Aorta (tissue), 5 donors: ENCODE measurements around the gene GMDS. TPM values are rescaled to one million over a fixed set of nuclear protein-coding genes. Genes with fewer than 3 reads are reported as not detected.

Source experiments
- ATAC-seq: fragments of 200-7000 bp; cut with Tn5 transposase; one replicate; pipeline ENCODE4 v1.9.1; 2022; ENCODE audit warnings: moderate library complexity; ENCODE audit not compliant: low FRiP score
- DNase-seq, 2 donors: peaks; one replicate each; pipeline ENCODE4 v3.0.0-alpha.2; 2020
- H3K27ac ChIP-seq, 2 donors: one replicate each; pipeline ENCODE4 v1.5.1; 2013; ENCODE audit warnings: low read length in 2 of 2, mild to moderate bottlenecking in 2 of 2, moderate library complexity in 2 of 2, control low read depth in 1 of 2, inconsistent platforms in 1 of 2, low read depth in 1 of 2
- H3K27me3 ChIP-seq, 2 donors: one replicate each; pipeline ENCODE4 v1.6.1; 2013; ENCODE audit warnings: control low read depth in 1 of 2, low read length in 1 of 2, mild to moderate bottlenecking in 1 of 2, moderate library complexity in 1 of 2; ENCODE audit not compliant: insufficient read depth in 2 of 2, control insufficient read depth in 1 of 2
- H3K36me3 ChIP-seq, 2 donors: one replicate each; pipeline ENCODE4 v1.6.1; 2013; ENCODE audit warnings: control low read depth in 1 of 2, low read length in 1 of 2, mild to moderate bottlenecking in 1 of 2; ENCODE audit not compliant: insufficient read depth in 2 of 2, control insufficient read depth in 1 of 2
- H3K4me1 ChIP-seq, 2 donors: one replicate each; pipeline ENCODE4 v1.6.1; 2013; ENCODE audit warnings: low read length in 2 of 2, control low read depth in 1 of 2, mild to moderate bottlenecking in 1 of 2, moderate library complexity in 1 of 2; ENCODE audit not compliant: insufficient read depth in 2 of 2, control insufficient read depth in 1 of 2
- H3K4me3 ChIP-seq, 2 donors: one replicate each; pipeline ENCODE4 v1.5.1; 2013; ENCODE audit warnings: low read length in 2 of 2, control low read depth in 1 of 2, mild to moderate bottlenecking in 1 of 2
- H3K9me3 ChIP-seq: one replicate; pipeline ENCODE4 v1.6.1; 2013; ENCODE audit warnings: mild to moderate bottlenecking, low read length; ENCODE audit not compliant: control insufficient read depth
- WGBS, 2 donors: extraction: QIAGEN DNeasy Blood & Tissue Kit; methylation state at CpG; one replicate each; pipeline ENCODE4 v1.1.7; 2013; 5-methylcytosine and 5-hydroxymethylcytosine counted together
- intact Hi-C, 2 donors: fragments of 100-400 bp; cut with DNase I; formaldehyde crosslinking; loops; one replicate each; pipeline versions ENCODE4 v1.14.2 to v1.15.0; 2022
- polyA plus RNA-seq, 2 donors: library from polyadenylated mRNA; stranded (reverse); fragments of 200-250 nt; gene quantifications; one replicate each; pipeline ENCODE4 v1.2.3, GENCODE V29; 2013
- total RNA-seq, 2 donors: library from RNA; stranded (reverse); fragmentation: NEBNext Ultra II Directional; extraction: Animal tissue kit (Norgen Biotek cat#: 25700); gene quantifications; one replicate each; pipeline ENCODE4 v1.2.1, GENCODE V29; 2021
- donor health status: healthy with polysubstance abuse.
- donor health status: Bipolar disorder and iron deficiency.
- donor health status: DM: no; HTN: no; CAD: no.
- donor health status: DM: no; HTN: no; CAD: no.
- donor health status: DM: yes; HTN: yes; CAD: no.

Gene GMDS
- total and polyA plus RNA-seq, 4 donors: 66.1 to 138 (median 84.9) TPM

DNA sequence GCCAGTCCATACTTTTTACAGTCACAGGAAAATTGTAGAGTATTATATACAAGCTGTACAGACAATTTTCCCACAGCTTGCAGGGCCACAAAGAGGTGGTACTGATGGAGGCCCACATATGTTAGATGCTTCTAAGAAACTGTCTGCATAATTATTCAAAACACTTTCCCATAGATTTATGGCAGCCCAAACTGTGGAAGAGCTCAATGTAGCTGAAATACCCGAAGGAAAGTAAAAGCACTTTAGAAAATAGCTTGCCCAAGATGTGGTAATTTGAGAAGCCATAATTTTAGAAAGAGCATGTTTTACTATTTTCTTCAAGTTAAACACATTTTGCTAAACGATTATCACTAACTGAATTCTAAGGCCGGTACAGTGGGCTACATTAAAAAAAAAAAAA lies 36.9 kb downstream of the GMDS start:
- no peaks in the 10 kb centered on the region for H3K4me1 ChIP-seq
- H3K9me3 ChIP-seq: no peaks in the 10 kb centered on the region
- no peak overlapping the region for H3K4me3 ChIP-seq
- H3K27ac ChIP-seq: no peak overlapping the region
- ATAC-seq: no peak
- intact Hi-C loops: no loop called here
- no peaks in the 10 kb centered on the region for H3K27me3 ChIP-seq
- WGBS, 2 donors: 66 to 77% methylated on average over 3 of the region's 3 CpGs
- no peak for DNase-seq
- H3K36me3 ChIP-seq: no peaks in the 10 kb centered on the region

DNA sequence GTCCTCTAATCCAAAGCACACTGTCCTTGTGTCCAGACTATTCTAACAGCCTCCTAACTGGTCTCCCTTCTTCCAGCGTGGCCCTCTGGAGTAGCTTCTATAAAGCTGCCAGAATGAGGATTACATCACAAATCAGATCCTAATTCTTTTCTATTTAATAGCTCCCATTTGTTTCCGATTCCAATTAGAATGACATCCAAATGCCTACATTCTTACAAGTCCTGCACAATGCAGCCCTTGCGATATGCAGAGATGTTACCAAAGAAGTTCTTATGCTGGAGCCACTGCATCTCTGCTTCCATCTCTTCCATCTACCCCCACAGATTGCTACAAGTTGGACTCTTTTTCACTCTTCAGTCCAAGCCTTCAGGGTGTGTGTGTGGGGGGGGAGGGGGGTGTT lies 40.0 kb downstream of the GMDS start:
- Histone ChIP-seq H3K27ac (no peak overlapping the region), H3K4me1 (peaks cover 0 to 4% of the 10 kb centered on the region in 2 donors), H3K9me3 (no peaks in the 10 kb centered on the region), H3K4me3 (no peak overlapping the region), H3K27me3 (no peaks in the 10 kb centered on the region), H3K36me3 (no peaks in the 10 kb centered on the region)
- ATAC-seq: no peak
- 93 to 97% methylated on average over 3 of the region's 3 CpGs for WGBS, 2 donors
- no peak for DNase-seq
- intact Hi-C loops: no loop called here

DNA sequence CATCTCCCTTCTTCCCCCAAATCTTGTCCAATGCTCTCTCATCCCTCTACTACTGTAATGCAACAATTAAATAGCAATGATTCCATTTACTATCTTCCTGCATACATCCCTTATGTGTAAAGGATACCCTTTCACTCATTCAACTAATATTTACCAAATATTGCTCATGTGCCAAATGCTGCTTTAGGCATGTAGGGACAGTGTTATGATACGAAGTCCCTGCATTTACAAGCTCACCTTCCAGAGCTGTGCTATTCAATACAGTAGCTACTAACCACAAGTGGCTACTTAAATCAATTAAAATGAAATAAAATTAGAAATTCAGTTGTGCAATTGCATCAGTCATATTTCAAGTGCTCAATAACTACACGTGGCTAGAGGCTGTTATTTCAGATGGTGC lies 41.1 kb downstream of the GMDS start:
- DNase-seq: no peak
- no peak overlapping the region for H3K4me3 ChIP-seq
- H3K4me1 ChIP-seq: peaks cover 0 to 4% of the 10 kb centered on the region in 2 donors
- intact Hi-C loops: no loop called here
- no peaks in the 10 kb centered on the region for H3K36me3 ChIP-seq
- no peaks in the 10 kb centered on the region for H3K9me3 ChIP-seq
- no peaks in the 10 kb centered on the region for H3K27me3 ChIP-seq
- no peak overlapping the region for H3K27ac ChIP-seq
- no peak for ATAC-seq
- WGBS, 2 donors: 89 to 91% methylated on average over 2 of the region's 2 CpGs

DNA sequence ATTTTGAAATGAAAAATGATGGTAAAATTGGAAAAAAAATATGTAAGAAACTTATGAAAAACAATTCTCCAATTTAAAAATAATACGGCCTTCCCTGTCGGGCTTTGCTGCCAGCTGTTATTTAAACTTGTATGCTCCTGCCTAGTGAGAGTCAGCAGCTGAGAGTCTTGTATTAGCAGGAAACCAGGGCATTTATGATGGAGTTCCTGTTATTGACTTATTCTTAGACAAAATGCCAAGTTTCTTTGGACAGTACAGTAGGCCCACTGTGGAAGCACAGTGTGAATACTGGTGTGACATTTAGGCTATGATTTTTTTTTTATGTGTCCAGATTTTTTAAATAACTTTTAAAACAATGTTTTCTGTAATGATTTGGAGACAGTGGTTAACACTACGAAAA lies 42.1 kb downstream of the GMDS start:
- no peak overlapping the region for H3K27ac ChIP-seq
- no peak for DNase-seq

DNA sequence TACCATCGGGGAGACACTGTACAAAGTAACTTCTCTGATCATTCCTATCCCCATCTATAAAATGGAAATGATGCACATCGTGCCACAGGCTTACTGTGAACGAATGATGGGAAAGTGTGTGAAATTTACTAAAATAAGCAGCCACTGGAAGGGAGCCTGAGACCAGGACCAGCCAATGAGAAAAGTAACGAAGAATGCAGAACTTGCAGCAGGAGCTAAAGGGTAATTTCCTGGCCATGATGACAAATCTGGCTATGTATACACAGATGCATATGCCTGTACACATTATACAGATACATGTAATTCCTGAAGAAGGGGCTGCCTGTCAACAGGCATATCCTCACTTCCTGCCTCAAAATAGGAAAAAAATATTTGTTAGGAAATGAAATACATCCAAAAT lies 47.4 kb downstream of the GMDS start:
- Histone ChIP-seq H3K4me1 (peaks cover 2 to 4% of the 10 kb centered on the region in 2 donors), H3K4me3 (no peak overlapping the region), H3K9me3 (no peaks in the 10 kb centered on the region), H3K27ac (no peak overlapping the region), H3K27me3 (no peaks in the 10 kb centered on the region), H3K36me3 (no peaks in the 10 kb centered on the region)
- intact Hi-C loops: loop anchor here (5.0 to 10.0 kb wide), 6 partner anchors 83 to 601 kb away; no protein-coding TSS in a partner anchor
- ATAC-seq (no peak), DNase-seq (no peak)
- 77 to 84% methylated on average over 4 of the region's 4 CpGs for WGBS, 2 donors

More for the DNA sequence above, 42.1 kb downstream of the GMDS start:
- Histone ChIP-seq H3K9me3 (no peaks in the 10 kb centered on the region), H3K36me3 (no peaks in the 10 kb centered on the region), H3K4me3 (no peak overlapping the region), H3K4me1 (peaks cover 0 to 4% of the 10 kb centered on the region in 2 donors), H3K27me3 (no peaks in the 10 kb centered on the region)
- intact Hi-C loops: no loop called here
- WGBS, 2 donors: 15 to 23% methylated on average over 3 of the region's 3 CpGs
- ATAC-seq: no peak

DNA sequence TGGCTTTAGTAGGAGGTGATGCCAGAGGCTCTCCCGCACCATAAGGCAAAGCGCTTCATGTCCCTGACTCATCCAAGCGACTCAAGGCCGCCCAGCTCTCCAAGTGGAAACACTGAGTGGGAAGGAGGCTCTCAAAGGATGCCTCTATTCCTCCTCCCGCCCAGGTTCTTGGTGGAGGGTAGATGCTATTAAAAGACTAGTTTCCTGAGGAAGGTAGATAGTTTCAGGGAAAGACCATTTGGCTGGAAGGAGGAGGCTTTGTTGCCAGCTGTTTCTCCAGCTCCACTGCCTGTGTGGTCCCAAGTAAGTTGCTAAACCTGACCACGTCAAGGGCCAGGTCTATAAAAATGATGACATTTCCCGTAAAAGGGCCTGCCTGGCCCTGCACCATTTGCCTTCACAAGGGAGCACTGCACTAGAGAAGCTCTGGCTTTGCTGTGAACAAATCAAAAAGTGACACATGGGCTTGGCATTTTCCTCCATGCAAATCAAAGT lies 48.2 kb downstream of the GMDS start:
- intact Hi-C loops: loop anchor here (5.0 to 10.0 kb wide), 6 partner anchors 82 to 600 kb away; no protein-coding TSS in a partner anchor
- Histone ChIP-seq H3K4me1 (peaks cover 0 to 2% of the 10 kb centered on the region in 2 donors), H3K27me3 (no peaks in the 10 kb centered on the region), H3K4me3 (no peak overlapping the region), H3K9me3 (no peaks in the 10 kb centered on the region), H3K36me3 (no peaks in the 10 kb centered on the region), H3K27ac (no peak overlapping the region)
- ATAC-seq (no peak), DNase-seq (peak; percentile 59 to 78)
- whole genome bisulfite sequencing, 2 donors: 70 to 71% methylated on average over 7 of the region's 7 CpGs

DNA sequence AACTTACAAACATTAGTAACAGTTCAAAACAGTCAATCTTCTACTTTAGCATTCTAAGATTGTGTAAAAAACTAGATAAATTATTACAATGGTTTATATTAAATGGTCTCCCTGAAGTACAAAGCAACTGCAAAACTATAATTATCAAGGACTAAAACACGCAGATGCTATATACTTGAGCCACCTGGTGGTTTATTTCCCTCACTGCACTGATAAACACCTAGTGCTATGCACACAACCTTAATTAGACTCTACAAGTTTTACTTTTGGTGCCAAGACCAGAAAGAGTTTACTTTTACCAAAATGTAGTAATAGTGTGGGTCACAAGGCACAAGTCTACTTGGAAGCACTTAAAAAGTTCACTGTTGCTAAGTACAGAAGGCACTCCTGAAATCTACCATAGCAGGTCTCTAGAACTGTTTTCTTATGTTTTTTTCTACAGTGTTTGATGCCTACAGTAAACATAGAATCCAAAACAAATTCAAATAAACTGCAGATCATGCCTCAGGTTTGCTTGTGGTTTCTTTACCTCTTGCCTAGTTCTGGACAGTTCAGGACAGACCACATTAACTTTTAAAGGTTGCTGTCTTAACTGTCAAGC lies 49.2 kb downstream of the GMDS start:
- Histone ChIP-seq H3K4me3 (no peak overlapping the region), H3K36me3 (no peaks in the 10 kb centered on the region), H3K4me1 (peaks cover 0 to 2% of the 10 kb centered on the region in 2 donors), H3K27ac (no peak overlapping the region), H3K27me3 (no peaks in the 10 kb centered on the region), H3K9me3 (no peaks in the 10 kb centered on the region)
- intact Hi-C loops: loop anchor here (5.0 to 10.0 kb wide), 6 partner anchors 81 to 599 kb away; no protein-coding TSS in a partner anchor
- ATAC-seq (peak; percentile 80), DNase-seq (no peak)
- WGBS, 2 donors: 2 to 3% methylated on average over 1 of the region's 1 CpG

DNA sequence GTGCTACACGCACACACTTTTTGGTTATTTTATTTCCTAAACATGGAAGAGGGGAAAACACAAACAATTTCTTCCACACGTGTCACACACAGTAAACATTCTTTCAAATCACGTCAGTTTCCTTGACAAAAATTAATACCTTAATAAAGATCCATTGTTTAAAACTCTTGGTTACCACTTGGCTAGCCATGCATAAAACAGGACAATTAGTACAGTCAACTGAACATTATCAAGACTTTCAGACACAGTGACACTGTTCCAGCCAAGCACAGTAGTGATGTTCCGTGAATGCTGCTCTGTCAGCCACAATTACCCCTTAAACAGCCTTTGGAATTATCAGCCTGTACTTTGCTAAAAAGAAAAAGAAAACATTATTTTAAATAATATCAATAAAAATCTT lies 50.8 kb downstream of the GMDS start:
- Histone ChIP-seq H3K27ac (no peak overlapping the region), H3K9me3 (no peaks in the 10 kb centered on the region), H3K36me3 (no peaks in the 10 kb centered on the region), H3K27me3 (no peaks in the 10 kb centered on the region), H3K4me1 (peaks cover 0 to 2% of the 10 kb centered on the region in 2 donors), H3K4me3 (no peak overlapping the region)
- ATAC-seq (no peak), DNase-seq (no peak)
- 75 to 76% methylated on average over 4 of the region's 4 CpGs for WGBS, 2 donors
- intact Hi-C loops: loop anchor here (5.0 to 10.0 kb wide), 6 partner anchors 80 to 597 kb away; no protein-coding TSS in a partner anchor

DNA sequence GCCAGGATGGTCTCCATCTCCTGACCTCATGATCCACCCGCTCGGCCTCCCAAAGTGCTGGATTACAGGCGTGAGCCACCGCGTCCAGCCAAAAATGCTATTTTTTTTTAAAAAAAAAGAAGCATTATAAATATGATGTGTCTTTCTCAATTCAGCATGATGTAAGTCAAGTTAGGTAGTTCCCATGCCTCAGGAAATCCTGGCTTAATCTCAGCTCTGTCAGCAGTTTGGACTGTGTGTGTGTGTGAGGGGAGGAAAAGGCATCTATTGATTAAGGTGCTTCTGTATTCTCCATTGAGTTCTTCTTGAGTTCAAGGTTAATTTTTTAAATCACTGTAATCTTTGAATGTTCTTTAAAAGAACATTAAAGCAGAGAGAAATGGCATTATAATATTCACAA lies 51.5 kb downstream of the GMDS start:
- peaks cover 0 to 2% of the 10 kb centered on the region in 2 donors for H3K4me1 ChIP-seq
- no peaks in the 10 kb centered on the region for H3K27me3 ChIP-seq
- no peaks in the 10 kb centered on the region for H3K9me3 ChIP-seq
- no peaks in the 10 kb centered on the region for H3K36me3 ChIP-seq
- intact Hi-C loops: loop anchor here in 1 of 2 donors (10.0 kb wide), 2 partner anchors 79 to 161 kb away; no protein-coding TSS in a partner anchor
- H3K27ac ChIP-seq: no peak overlapping the region
- H3K4me3 ChIP-seq: no peak overlapping the region
- ATAC-seq (no peak), DNase-seq (no peak)
- 87 to 96% methylated on average over 5 of the region's 5 CpGs for WGBS, 2 donors
